Panc1 (cell line): Measurements from ENCODE around the gene CST9L. TPM values are rescaled to one million over a fixed set of nuclear protein-coding genes. Genes with fewer than 3 reads are reported as not detected.

Experiments used
- ATAC-seq: fragments of 200-7000 bp; cut with Tn5 transposase; 2 replicates; pipeline ENCODE4 v1.9.1; 2020; ENCODE audit warnings: mild to moderate bottlenecking, moderate library complexity
- BruUV-seq: library from RNA; stranded (reverse); fragments of 400-500 nt; replicated peaks from 2 replicates; lab custom pipeline; 2021; lab: Mats Ljungman, UMichigan
- CTCF ChIA-PET: fragments of 300-600 bp; sonication (Branson Sonifier 250); formaldehyde crosslinking; loops from one replicate; lab custom pipeline; 2022; ENCODE audit warnings: antibody characterized with exemption; lab: Charles Lee
- POLR2A ChIA-PET: fragments of 300-600 bp; sonication (Branson Sonifier 250); formaldehyde crosslinking; loops from one replicate; lab custom pipeline; 2022; ENCODE audit warnings: antibody characterized with exemption; lab: Charles Lee
- DNase-seq: peaks from one replicate; pipeline ENCODE4 v3.0.0-alpha.2; 2010; ENCODE audit warnings: low read depth, low spot score
- H3K27ac ChIP-seq: 2 replicates; pipeline ENCODE4 v1.5.1; 2011; ENCODE audit warnings: mild to moderate bottlenecking, low read length, inconsistent platforms
- H3K27me3 ChIP-seq: fragments of 200-500 bp; sonication (Bioruptor generic); 2 replicates; pipeline ENCODE4 v1.6.0; 2014; ENCODE audit warnings: low read length, inconsistent platforms; ENCODE audit not compliant: control insufficient read depth, insufficient read depth
- H3K36me3 ChIP-seq: fragments of 200-500 bp; sonication (Bioruptor generic); 2 replicates; pipeline ENCODE4 v1.5.1; 2014; ENCODE audit warnings: inconsistent platforms, mild to moderate bottlenecking, low read length, moderate library complexity; ENCODE audit not compliant: control insufficient read depth, insufficient read depth
- H3K4me1 ChIP-seq: 2 replicates; pipeline ENCODE4 v1.5.1; 2011; ENCODE audit warnings: inconsistent platforms, mild to moderate bottlenecking, low read length, moderate library complexity; ENCODE audit not compliant: control insufficient read depth, insufficient read depth
- H3K4me3 ChIP-seq, 2 experiments: 2 replicates each; pipeline ENCODE4 v1.5.1; 2011 to 2012; ENCODE audit warnings: low read depth in 2 of 2, low read length in 2 of 2, mild to moderate bottlenecking in 2 of 2, inconsistent platforms in 1 of 2, moderate library complexity in 1 of 2
- H3K9me3 ChIP-seq: fragments of 200-500 bp; sonication (Bioruptor generic); 2 replicates; pipeline ENCODE4 v1.5.1; 2014; ENCODE audit warnings: low read depth, mild to moderate bottlenecking, inconsistent platforms, low read length, moderate library complexity; ENCODE audit not compliant: control insufficient read depth, insufficient read depth
- POLR2AphosphoS5 ChIP-seq: IDR thresholded peaks from 2 replicates; pipeline ENCODE4 v1.6.1; 2012; ENCODE audit warnings: mild to moderate bottlenecking, low read depth, low read length, moderate library complexity
- SIN3A ChIP-seq: IDR thresholded peaks from 2 replicates; pipeline ENCODE4 v1.6.1; 2012; ENCODE audit warnings: low read depth, mild to moderate bottlenecking, low read length, moderate library complexity, borderline replicate concordance; ENCODE audit not compliant: insufficient read depth
- TCF7L2 ChIP-seq: IDR thresholded peaks from 2 replicates; pipeline ENCODE4 v1.6.1; 2011; ENCODE audit warnings: mild to moderate bottlenecking, low read depth, low read length, inconsistent platforms
- in situ Hi-C: cut with HindIII; loops from 2 replicates; pipeline ENCODE4 v1.10.0; 2016; ENCODE audit warnings: low sequenced_read_pairs, low pct_unique_long_range_greater_than_20kb
- intact Hi-C: fragments of 100-400 bp; cut with micrococcal nuclease; formaldehyde crosslinking; loops from one replicate; pipeline ENCODE4 v1.10.0; 2022; ENCODE audit not compliant: unreplicated experiment
- total RNA-seq: library from RNA; stranded (reverse); gene quantifications from one replicate; pipeline ENCODE4 v1.2.1, GENCODE V29; 2021; ENCODE audit not compliant: unreplicated experiment
- TF ChIP-seq, protein P1 (sequence below): fragments of 450-650 bp; IDR thresholded peaks from 2 replicates; pipeline ENCODE4 v1.5.1; 2017; ENCODE audit warnings: mild to moderate bottlenecking
- TF ChIP-seq, protein P2 (sequence below), 2 experiments: IDR thresholded peaks; 2 replicates each; pipeline ENCODE4 v1.6.1; 2011 to 2012; ENCODE audit warnings: low read depth in 2 of 2, control low read depth in 1 of 2, low read length in 1 of 2, mild to moderate bottlenecking in 1 of 2, moderate library complexity in 1 of 2; ENCODE audit not compliant: insufficient read depth in 1 of 2

Gene CST9L
- total RNA-seq, 1 experiment from 2014 or later = not detected

DNA sequence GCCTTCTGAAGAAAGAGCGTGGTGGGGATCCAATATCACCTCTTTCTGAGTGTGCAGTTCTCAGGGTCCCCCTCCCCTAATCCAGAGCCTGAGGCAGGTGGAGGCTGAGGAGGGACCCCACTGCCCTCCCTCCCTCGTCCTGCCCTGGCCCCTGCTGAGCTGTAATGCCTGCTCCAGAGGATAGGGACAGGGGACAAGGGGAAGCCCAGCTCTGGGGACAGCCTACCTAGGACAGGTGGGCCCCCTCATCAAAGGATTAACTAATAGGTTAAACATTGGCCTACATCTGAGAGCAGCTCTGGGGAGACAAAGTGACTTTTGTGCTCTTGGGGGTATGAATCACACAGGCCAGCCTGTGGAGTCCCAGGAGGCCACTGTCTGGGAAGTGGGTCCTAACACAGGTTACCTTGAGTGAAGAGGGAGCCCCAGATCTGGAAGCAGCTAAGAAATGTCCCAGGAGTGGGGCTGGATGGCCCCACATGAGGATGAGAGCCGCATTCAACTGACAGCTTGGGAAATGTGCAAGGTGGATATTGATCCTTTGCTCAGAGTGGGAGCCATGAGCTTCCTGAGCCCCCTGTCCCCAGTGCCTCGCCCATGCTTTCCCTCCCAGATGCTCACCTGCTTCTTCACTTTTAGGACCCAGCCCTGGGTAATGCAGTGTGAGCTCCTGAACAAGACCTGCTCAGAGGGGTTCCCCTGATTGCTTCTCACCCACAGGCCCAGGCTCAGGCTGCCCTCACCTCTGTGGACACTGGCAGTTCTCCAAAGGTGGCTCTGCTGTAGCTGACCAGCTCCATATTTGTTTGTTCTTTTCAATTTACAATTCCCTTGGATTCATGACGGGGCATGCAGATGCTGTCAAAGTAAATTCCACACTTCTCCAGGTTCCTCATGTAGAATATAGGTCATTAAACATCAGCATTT is 17.8 kb upstream of the CST9L start:
- Histone ChIP-seq H3K4me3 (no peak overlapping the region), H3K27me3 (0 out of 2 replicates have a peak, but pooled peaks cover 2% of the 10 kb centered on the region), H3K4me1 (no peaks in the 10 kb centered on the region), H3K27ac (no peak overlapping the region), H3K9me3 (no peaks in the 10 kb centered on the region), H3K36me3 (no peaks in the 10 kb centered on the region)
- CTCF ChIA-PET = no interaction called here
- in situ Hi-C loops = no loop called here
- intact Hi-C loops = no loop called here
- POLR2A ChIA-PET = no interaction called here
- no peak for TF ChIP-seq SIN3A
- TF ChIP-seq, protein P1, sequence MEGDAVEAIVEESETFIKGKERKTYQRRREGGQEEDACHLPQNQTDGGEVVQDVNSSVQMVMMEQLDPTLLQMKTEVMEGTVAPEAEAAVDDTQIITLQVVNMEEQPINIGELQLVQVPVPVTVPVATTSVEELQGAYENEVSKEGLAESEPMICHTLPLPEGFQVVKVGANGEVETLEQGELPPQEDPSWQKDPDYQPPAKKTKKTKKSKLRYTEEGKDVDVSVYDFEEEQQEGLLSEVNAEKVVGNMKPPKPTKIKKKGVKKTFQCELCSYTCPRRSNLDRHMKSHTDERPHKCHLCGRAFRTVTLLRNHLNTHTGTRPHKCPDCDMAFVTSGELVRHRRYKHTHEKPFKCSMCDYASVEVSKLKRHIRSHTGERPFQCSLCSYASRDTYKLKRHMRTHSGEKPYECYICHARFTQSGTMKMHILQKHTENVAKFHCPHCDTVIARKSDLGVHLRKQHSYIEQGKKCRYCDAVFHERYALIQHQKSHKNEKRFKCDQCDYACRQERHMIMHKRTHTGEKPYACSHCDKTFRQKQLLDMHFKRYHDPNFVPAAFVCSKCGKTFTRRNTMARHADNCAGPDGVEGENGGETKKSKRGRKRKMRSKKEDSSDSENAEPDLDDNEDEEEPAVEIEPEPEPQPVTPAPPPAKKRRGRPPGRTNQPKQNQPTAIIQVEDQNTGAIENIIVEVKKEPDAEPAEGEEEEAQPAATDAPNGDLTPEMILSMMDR = no peak
- TF ChIP-seq, protein P2, sequence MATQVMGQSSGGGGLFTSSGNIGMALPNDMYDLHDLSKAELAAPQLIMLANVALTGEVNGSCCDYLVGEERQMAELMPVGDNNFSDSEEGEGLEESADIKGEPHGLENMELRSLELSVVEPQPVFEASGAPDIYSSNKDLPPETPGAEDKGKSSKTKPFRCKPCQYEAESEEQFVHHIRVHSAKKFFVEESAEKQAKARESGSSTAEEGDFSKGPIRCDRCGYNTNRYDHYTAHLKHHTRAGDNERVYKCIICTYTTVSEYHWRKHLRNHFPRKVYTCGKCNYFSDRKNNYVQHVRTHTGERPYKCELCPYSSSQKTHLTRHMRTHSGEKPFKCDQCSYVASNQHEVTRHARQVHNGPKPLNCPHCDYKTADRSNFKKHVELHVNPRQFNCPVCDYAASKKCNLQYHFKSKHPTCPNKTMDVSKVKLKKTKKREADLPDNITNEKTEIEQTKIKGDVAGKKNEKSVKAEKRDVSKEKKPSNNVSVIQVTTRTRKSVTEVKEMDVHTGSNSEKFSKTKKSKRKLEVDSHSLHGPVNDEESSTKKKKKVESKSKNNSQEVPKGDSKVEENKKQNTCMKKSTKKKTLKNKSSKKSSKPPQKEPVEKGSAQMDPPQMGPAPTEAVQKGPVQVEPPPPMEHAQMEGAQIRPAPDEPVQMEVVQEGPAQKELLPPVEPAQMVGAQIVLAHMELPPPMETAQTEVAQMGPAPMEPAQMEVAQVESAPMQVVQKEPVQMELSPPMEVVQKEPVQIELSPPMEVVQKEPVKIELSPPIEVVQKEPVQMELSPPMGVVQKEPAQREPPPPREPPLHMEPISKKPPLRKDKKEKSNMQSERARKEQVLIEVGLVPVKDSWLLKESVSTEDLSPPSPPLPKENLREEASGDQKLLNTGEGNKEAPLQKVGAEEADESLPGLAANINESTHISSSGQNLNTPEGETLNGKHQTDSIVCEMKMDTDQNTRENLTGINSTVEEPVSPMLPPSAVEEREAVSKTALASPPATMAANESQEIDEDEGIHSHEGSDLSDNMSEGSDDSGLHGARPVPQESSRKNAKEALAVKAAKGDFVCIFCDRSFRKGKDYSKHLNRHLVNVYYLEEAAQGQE (IDR thresholded peaks at IDR 0.05; ENCODE audit: insufficient read depth in 1 of 2, low read depth in 2 of 2, low read length in 1 of 2) = no peak
- no peak for TF ChIP-seq POLR2AphosphoS5
- TF ChIP-seq TCF7L2 = no peak
- DNase-seq = no peak
- BruUV-seq = no TSS peak
- no peak for ATAC-seq

DNA sequence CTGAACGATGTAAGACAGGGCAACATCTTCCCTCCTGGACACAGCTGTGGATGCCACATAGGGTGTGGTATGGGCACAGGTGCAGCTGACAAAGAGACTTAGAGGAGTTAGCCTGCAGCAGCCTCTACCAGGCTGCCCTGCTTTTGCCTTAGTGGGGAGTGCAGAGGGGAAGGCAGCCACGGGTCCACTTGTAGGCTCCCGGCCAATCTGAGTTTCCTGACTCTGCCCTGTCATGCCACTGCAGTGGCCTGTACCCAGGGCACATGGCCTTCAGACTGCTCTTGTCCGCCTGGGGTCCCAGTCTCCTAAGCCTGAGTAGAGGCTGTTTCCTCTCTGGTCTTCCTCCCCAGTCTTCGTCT is 17.1 kb upstream of the CST9L start:
- no peak overlapping the region for H3K4me3 ChIP-seq
- no peaks in the 10 kb centered on the region for H3K4me1 ChIP-seq
- H3K27ac ChIP-seq = no peak overlapping the region
- no peaks in the 10 kb centered on the region for H3K9me3 ChIP-seq
- no peaks in the 10 kb centered on the region for H3K36me3 ChIP-seq
- DNase-seq (no peak), ATAC-seq (no peak)
- ChIA-PET CTCF (no interaction called here), POLR2A (no interaction called here)
- 0 out of 2 replicates have a peak, but pooled peaks cover 2% of the 10 kb centered on the region for H3K27me3 ChIP-seq
- in situ Hi-C loops (no loop called here), intact Hi-C loops (no loop called here)
- TF ChIP-seq TCF7L2 (no peak), SIN3A (no peak), POLR2AphosphoS5 (no peak)
- TF ChIP-seq, protein P2 (IDR thresholded peaks at IDR 0.05; ENCODE audit: insufficient read depth in 1 of 2, low read depth in 2 of 2, low read length in 1 of 2) = no peak
- TF ChIP-seq, protein P1 = no peak
- BruUV-seq = no TSS peak
